Thyroid gland (tissue), 4 donors: Measurements from ENCODE around the gene RPP25L.

ENCODE experiments used
- POLR2A ChIP-seq, 2 donors: fragments of 450-650 bp; IDR thresholded peaks; one replicate each; pipeline ENCODE4 v1.6.1; 2017; ENCODE audit warnings: antibody characterized with exemption in 2 of 2, mild to moderate bottlenecking in 2 of 2, moderate library complexity in 1 of 2
- TF ChIP-seq, protein P1 (sequence below), 6 experiments: fragments of 200-600 bp in 3 of 6; fragments of 450-650 bp in 3 of 6; sonication (generic) in 3 of 6; IDR thresholded peaks; one replicate each; pipeline ENCODE4 v1.5.1; 2016 to 2019; ENCODE audit warnings: antibody characterized with exemption in 6 of 6, mild to moderate bottlenecking in 2 of 6, inconsistent platforms in 1 of 6, moderate library complexity in 1 of 6

- TF ChIP-seq, protein P1, sequence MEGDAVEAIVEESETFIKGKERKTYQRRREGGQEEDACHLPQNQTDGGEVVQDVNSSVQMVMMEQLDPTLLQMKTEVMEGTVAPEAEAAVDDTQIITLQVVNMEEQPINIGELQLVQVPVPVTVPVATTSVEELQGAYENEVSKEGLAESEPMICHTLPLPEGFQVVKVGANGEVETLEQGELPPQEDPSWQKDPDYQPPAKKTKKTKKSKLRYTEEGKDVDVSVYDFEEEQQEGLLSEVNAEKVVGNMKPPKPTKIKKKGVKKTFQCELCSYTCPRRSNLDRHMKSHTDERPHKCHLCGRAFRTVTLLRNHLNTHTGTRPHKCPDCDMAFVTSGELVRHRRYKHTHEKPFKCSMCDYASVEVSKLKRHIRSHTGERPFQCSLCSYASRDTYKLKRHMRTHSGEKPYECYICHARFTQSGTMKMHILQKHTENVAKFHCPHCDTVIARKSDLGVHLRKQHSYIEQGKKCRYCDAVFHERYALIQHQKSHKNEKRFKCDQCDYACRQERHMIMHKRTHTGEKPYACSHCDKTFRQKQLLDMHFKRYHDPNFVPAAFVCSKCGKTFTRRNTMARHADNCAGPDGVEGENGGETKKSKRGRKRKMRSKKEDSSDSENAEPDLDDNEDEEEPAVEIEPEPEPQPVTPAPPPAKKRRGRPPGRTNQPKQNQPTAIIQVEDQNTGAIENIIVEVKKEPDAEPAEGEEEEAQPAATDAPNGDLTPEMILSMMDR (IDR thresholded peaks at IDR 0.05), result no peak
- TF ChIP-seq POLR2A (IDR thresholded peaks at IDR 0.05), result no peak
Measured at GRCh38 chr9:34578241-34579103, 33.4 kb downstream of the RPP25L start.
